GM21786 (cell line): ENCODE measurements around the gene SLC6A2.
"Not testable (repeated sequence)": the region's sequence is repeated elsewhere in the genome, so short reads cannot be mapped to it uniquely, and the experiment has no call there.

Source experiments
- ATAC-seq: cut with Tn5 transposase; IDR thresholded peaks from one replicate; pipeline ENCODE4 v1.9.1; 2021; ENCODE audit not compliant: unreplicated experiment

The SLC6A2 gene

DNA sequence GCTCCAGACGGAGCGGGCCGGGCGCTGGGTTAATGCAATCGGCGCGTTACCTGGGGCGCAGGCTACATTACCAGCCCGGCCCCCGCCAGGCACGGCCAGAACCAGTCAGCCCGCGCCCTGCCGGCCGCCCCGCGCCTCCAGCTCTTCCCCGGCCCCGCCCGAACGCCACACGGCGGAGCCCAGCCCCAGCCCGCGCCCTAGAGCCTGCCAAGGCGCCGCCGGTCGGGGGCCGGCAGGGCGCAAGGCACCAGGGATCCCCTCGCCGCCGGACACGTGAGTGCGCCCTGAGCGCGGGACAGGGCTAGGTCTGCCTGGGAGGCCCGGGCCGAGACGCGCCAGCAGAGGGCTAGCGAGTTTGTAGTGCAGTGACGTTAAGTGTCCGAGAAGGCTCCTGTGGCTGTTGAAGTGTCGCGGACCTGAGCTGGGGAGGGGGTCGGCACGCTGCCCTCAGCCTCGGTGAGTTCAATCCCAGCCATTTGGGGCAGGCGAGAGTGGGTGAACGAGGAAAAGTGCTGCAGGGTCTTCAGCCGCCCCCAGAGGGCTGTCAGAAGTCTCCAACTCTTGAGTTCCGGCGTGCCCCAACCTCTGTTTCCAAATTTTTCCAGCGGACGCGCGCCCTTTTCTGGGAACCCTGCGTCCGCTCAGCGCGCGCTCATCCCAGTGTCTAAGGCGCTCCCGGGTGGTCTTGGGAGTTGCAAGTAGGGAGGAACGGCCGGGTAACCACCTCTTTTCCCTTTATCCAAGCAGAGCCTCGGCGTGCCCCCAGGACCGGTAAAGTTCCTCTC is at the start of gene SLC6A2:
Gene SLC6A2, plus strand, starts transcription at position 92 of the 785 bp plus-strand sequence. CDS start 707 bp downstream, outside the sequence.
- ATAC-seq: no peak

DNA sequence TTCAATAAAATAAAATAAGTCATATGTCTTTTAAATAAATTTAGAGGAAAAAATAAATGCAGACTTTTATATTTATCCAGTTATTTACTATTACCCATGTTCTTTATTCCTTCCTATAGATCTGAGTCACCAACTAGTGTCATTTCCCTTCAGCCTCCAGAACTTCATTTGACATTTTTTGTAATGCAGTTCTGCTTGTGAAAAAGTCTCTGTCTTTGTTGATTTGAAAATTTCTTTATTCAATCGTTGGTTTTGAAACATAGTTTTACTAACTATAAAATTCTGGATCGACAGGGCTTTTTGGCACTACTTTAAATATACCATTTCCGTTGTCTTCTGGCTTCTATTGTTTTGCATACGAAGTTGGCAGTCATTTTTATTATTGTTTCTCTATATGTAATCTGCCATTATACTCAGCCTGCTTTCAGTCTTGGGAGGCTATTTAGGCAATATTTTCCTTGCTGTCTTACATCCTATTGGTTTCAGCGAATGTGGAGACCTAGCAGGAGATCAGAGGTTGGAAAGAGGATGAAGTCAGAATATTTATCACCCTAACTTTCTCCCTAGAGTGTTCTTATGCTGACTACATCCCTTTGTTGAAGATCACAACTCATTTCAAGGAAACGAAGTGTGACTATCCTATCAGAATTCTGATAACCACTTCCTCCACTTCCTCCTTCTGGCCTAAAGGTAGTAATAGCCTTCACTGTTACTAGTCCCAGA is 42.0 kb upstream of the SLC6A2 start:
- no peak for ATAC-seq

- ATAC-seq: no peak
These were observed 40.7 kb upstream of the SLC6A2 start for GRCh38 chr16:55615071-55615470.

- not testable (repeated sequence) for ATAC-seq
These were observed 40.1 kb upstream of the SLC6A2 start for GRCh38 chr16:55615670-55616069.

- no peak for ATAC-seq
These were observed 34.0 kb upstream of the SLC6A2 start for GRCh38 chr16:55621771-55622170.

- no peak for ATAC-seq
These were observed 33.5 kb upstream of the SLC6A2 start for GRCh38 chr16:55622272-55622671.

GRCh38 chr16:55622930-55623561 is 32.7 kb upstream of the SLC6A2 start:
- ATAC-seq: no peak

DNA sequence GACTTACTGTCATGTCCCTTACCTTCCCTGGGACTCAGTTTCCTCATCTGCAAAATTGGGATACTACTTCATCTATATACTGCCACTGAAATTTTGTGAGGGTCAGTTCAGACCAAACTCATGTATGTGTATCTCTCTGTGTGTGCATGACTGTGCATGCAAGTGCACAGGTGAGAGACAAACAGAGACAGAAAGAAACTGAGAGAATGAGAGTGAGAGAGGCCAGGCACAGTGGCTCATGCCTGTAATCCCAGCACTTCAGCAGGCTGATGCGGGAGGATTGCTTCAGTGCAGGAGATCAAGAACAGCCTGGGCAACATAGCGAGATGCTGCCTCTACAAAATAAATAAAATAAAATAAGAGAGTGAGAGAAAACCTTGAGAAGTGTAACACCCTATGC is 32.1 kb upstream of the SLC6A2 start:
- no peak for ATAC-seq

- no peak for ATAC-seq
These were observed 31.1 kb upstream of the SLC6A2 start for GRCh38 chr16:55624696-55625095.

DNA sequence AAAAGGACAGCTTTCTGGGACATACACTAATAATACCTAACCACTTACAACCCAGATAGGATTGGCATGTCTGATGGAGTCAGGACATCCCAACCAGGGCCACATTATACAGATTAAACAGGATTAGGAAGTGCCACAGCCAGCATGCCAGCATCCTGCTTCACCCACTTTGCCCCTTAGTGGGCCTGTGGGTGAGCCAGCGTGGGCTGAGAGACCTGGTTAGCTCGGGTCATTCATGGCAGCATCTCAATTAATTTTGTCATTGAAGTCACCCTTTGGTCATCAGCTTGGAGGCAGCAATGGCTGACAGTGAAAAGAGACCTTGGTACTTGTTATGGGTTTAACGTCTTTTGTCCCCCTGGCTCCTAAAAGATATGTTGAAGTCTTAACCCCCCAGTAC is 29.9 kb upstream of the SLC6A2 start:
- ATAC-seq: no peak

GRCh38 chr16:55628306-55628968 is 27.4 kb upstream of the SLC6A2 start:
- ATAC-seq: no peak

DNA sequence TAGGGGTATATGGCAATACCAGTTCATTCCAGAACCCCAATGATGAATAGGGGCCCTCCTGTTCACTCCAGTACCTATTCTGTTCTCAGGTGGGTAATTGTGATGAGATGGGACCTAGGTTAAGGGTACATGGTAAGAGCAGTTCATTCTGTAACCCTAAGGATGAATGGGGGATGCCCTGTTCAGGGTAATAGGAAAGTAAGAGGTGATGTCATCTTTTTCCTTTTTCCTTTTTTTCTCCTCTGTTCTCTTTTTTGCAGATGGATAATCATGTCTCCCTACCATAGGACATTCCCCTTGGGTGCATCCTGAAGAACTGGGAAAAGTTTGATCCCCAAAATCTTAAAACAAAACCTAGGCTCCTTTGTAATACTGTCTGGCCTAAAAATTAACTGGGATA is 25.0 kb upstream of the SLC6A2 start:
- ATAC-seq: no peak

DNA sequence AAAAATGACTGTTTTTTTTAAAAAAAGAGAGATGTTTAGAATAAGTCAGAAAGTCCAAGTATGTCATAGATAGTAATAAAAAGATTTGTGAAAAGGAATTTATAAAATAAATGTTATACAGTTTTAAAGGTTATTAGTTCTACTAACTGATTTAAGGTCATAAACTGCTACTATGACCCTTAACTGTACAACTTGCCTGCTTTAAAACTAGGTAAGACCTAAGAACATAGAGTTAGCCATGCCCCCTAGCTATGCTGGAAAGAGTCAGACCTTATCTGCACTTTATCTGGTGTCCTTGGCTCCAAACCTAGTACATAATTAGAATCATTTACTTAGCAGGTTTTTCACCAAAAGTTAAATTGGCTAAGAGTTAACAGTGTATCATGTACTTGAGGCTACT is 23.5 kb upstream of the SLC6A2 start:
- no peak for ATAC-seq

DNA sequence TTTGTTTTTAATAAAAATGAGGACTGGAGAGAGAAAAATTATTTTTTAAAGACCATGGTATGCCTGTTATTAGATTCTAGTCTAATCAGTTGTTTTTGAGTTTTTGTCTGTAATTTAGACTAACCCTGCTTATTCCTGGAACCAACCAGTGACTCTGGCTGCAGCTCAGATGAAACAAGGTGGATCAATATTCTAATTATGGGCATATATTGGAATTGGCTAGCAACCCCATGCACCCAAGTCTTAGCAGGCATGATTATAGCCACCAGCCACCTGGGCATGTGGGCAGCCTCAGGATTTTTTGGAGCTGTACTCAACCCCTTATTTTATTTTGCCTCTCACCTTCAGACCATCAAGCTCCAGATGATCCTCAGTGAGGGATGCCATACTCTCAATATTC is 21.6 kb upstream of the SLC6A2 start:
- no peak for ATAC-seq

DNA sequence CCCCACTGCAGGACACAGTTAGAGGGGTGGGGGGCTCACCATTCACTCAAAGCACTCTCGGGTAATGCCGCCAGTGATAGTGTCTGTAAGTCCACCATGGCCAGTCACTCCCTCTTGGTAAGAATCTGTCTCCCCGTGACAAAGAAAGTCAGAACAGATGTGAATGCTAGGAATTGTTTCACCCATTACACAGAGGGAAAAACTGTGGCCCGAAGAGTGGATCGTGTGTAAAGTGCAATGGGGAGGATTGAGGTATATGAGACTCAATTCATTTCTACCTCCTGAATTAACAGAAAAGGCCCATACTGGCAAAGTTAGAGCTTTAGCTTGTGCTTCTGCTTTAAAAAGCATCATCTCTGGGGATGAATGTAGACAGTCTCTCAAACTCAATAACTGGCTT is 17.5 kb upstream of the SLC6A2 start:
- no peak for ATAC-seq

DNA sequence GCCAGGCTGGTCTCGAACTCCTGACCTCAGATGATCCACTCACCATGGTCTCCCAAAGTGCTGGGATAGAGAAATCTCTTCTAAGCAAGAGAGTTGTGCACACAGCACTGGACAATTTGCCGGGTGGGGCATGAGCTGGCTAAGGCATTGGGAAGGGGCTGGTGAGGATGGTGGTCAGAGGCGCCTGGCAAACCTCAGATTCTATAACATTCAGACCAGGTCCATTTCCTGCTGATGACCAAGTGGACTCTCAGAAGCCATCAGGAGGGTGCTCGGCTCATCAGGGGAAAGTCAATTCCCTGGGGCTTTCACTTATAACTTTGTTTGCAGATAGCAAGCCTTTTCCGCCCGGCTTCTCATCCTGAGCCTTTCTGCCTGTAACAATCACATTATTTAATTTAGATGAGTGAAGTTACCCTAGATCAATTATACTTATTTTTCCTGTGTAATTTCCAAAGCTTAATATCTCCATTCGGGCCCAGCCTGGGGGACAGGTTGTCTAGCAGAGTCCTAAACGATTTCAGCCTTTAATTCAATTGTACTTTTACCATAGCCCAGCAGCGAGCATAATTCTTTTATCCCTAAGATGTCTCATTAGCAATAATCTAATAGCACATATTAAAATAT is 15.0 kb upstream of the SLC6A2 start:
- ATAC-seq: no peak

GRCh38 chr16:55641430-55642056 is 14.2 kb upstream of the SLC6A2 start:
- no peak for ATAC-seq

DNA sequence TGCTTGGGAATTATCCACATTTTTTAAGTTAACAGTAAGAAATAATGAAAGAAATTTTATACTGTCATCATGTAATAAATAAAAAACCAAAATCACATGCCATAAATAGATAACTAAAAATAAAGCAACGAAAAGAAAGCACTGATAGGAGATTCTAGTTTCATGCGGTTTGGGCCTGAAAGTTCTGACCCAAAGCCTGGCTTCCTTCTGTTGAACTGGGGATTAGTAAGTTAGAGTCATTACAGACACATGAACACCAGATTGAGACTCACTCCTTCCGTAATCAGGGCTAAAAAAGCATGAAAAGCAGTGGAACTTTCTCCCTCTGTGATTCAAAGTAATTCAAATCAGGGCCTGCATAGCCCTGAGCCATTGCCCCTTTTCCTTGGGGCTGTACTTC is 13.2 kb upstream of the SLC6A2 start:
- ATAC-seq: no peak

- ATAC-seq: no peak
These were observed 12.4 kb upstream of the SLC6A2 start for GRCh38 chr16:55643161-55643970.

- no peak for ATAC-seq
These were observed 9.8 kb upstream of the SLC6A2 start for GRCh38 chr16:55645986-55646385.
